Head of caudate nucleus (tissue), 42 donors: ENCODE measurements around the gene SEMA4D.
A peak's percentile ranks its signal among the peaks of the same experiment; 100 is the strongest.

ENCODE experiments used
- DNase-seq, 42 donors: peaks; one replicate each; pipeline versions ENCODE4 v3.0.0 to v3.0.0-alpha.2; 2020 to 2021; ENCODE audit warnings: mixed read lengths in 7 of 42
- intact Hi-C: fragments of 100-400 bp; cut with DNase I; formaldehyde crosslinking; loops from one replicate; pipeline ENCODE4 v1.15.0; 2022

The SEMA4D gene, protein sequence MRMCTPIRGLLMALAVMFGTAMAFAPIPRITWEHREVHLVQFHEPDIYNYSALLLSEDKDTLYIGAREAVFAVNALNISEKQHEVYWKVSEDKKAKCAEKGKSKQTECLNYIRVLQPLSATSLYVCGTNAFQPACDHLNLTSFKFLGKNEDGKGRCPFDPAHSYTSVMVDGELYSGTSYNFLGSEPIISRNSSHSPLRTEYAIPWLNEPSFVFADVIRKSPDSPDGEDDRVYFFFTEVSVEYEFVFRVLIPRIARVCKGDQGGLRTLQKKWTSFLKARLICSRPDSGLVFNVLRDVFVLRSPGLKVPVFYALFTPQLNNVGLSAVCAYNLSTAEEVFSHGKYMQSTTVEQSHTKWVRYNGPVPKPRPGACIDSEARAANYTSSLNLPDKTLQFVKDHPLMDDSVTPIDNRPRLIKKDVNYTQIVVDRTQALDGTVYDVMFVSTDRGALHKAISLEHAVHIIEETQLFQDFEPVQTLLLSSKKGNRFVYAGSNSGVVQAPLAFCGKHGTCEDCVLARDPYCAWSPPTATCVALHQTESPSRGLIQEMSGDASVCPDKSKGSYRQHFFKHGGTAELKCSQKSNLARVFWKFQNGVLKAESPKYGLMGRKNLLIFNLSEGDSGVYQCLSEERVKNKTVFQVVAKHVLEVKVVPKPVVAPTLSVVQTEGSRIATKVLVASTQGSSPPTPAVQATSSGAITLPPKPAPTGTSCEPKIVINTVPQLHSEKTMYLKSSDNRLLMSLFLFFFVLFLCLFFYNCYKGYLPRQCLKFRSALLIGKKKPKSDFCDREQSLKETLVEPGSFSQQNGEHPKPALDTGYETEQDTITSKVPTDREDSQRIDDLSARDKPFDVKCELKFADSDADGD

DNA sequence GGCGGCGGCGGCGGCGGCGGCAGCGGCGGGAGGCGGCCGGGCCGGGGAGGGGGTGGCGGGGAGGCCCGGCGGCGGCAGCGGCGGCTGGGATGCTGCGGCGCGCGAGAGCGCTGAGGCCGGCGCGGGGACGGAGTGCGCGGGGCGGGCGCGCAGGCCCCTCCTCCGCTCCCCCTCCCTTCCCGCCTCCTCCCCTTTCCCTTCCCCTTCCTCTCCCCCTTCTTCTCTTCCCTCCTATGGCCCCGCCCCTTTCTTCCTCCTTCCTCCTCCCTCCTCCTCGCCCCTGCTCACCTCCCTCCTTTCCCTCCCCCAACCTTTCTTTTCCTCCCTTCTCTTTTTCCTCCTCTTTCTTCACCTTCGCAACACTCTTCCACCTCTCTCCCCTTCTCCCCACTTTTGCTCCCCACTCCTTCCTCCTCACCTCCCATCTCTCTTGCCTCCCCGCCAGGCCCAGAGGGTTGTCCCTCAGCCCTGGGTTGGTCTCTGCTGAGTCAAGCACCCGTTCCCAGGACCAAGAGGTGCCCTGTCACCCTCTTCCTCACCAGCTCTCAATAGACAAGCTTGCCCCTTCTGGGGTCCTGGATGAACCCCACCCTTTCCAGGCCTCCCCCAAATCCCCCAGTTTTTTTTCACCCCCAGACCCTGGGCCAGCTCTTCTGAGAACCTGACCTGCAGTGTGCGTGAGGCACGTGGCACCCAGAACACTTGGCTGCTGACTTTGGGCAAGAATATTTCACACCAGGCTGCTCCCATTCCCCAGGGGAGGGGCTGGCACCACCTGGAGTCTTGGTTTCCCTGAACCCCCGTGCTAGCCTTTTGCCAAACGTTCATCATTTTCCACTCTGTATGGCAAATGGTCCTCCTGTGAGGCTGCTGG lies at the start of gene SEMA4D:
TSS of gene SEMA4D (minus strand) at position 136 of the 874 bp plus-strand sequence. CDS start 92,657 bp downstream, outside the sequence.
- intact Hi-C loops, result loop anchor here (10.0 kb wide), 1 partner anchor 47 kb away; no protein-coding TSS in a partner anchor
- peak; percentile 56 to 95 (median 84) for DNase-seq

DNA sequence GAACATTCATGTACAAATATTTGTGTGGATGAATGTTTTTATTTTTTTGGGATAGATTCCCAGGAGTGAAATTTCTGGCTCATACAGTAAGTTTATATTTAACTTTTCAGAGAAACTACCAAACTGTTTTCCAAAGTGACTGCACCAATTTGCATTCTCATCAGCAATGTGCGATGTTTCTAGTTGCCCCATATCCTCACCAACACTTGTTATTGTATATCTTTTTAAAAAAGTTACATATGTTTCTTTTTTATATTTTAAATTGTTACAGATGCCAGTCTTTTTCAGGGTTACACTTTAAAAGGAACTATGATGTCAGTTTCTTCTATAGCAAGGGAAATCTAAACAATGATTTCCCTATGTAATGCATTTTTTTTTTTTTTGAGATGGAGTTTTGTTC lies 49.1 kb upstream of the SEMA4D start:
- intact Hi-C loops, result loop anchor here (10.0 kb wide), 1 partner anchor 52 kb away; the partner anchor contains the start of gene SEMA4D
- DNase-seq, result no peak

DNA sequence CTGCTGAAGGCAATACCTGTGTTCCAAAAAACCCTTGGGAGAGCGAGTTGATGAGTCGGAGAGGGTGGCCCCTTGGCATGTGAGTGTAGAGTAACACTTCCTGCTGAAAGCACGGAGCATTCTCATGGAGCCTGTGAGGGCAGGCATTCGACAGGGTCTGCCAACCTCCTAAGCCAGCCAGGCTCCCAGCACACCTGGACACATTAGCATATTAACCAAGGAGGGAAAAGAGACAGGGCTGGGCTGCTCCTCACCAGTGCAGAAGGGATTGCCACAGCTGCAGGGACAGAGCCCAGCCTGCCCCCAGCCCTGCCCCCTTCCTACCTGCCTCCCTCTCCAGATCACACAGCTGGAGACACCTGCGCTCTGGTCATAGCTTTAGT lies 46.4 kb upstream of the SEMA4D start:
- peak in 2 of 42 donors; percentile 27 to 31 for DNase-seq
- intact Hi-C loops, result loop anchor here (10.0 kb wide), 1 partner anchor 49 kb away; the partner anchor contains the start of gene SEMA4D

DNA sequence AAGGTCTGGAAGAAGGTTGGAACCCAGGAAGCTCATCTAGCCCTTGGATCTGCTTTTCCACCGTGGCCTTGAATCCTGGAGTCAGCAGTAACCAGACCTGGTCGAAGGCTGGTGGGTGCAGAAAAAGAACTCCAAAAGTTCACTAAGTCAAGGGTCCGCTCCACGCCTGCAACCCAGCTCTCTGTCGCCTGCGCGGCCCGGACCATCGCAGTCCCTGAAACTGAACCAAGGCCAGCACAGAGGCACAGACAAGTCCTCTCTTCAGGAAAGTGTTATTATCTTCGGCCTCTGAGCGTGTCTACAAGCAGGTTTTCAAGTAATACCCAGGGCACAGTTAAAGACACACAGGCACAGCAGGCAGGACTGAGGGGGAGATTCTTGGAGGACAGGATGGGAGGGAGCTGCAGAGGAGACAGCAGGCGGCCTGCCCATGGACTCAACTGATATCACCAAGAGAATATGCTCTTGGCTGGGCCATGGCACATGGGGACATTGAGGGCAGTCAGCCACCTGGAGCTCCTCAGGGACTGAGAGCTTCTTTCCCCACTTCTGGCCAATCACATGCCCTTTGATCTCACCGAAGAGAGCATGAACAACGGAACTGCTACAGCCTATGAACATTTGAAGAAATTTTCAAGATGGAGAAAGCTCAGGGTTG lies 45.8 kb upstream of the SEMA4D start:
- intact Hi-C loops, result loop anchor here (10.0 kb wide), 1 partner anchor 49 kb away; the partner anchor contains the start of gene SEMA4D
- DNase-seq, result peak in 1 of 42 donors; percentile 36

DNA sequence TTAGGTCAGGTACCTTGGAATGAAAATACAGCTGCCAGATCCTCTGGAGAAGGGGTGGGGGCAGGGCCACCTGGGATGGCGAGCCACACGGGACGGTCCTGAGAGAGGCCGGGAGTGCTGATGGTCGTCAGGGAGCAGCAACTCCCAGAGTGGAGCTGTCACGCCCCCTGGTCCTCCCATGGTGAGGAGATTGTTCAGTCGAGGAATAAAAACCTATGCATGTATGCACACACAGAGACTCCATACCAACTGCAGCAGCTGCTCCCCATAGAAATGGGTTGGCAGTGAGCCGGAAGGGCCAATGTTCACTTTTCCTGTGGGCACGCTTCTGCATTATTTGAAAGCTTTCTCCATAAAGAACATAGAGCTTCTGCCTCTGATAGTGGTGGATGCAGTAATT lies 45.2 kb upstream of the SEMA4D start:
- intact Hi-C loops, result loop anchor here (10.0 kb wide), 1 partner anchor 48 kb away; the partner anchor contains the start of gene SEMA4D
- peak in 3 of 42 donors; percentile 30 to 60 (median 47) for DNase-seq

DNA sequence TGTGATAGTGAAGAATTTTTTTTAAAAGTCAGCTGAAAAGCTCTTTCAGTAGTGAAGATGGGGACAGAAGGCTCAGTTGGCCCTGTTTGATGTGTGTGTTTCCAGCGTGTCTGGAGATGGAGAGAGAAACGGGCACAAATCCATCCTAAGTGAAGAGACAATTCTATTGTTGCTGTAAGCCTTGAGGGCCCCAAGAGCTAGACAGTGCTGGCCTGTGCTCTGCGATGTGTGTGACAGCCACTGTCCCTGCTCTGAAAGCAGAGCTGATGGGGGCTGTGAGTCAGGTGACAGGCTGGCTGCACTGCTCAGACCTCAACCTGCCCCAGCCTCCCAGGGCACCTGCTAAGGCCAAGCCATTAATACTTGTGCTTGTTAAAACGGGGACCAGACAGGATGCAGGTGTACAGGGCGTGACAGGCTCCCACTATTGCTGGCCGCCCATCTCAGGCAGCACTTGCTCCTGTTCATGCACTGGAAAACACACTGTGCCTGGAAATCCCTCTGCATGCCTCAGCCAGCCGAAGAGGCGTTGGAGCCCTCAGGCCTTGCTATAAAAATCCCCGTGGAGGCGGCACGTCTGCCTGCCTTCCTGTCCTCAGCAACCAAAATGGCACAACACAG lies 44.6 kb upstream of the SEMA4D start:
- DNase-seq, result peak; percentile 49 to 90 (median 78)
- intact Hi-C loops, result loop anchor here (10.0 kb wide), 1 partner anchor 48 kb away; the partner anchor contains the start of gene SEMA4D

DNA sequence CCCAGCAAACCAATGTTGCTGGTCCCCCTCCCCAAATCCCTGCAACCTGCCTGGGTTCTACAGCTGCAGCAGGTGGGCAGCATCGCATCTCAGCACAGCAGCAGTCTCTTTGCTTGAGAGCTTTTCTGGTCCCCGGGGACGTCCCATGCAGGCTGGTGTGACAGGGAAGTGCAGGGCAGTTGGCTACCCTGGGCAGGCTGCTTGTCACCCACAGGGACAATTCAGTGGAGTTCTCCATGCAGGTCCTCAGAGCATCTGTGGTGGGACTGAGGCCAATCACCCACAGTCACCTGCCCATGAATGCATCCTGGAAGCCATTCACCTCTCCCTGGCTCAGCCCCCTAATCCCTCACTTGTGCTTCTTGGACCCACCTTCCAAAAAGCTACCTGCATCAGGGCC lies 43.9 kb upstream of the SEMA4D start:
- peak in 4 of 42 donors; percentile 23 to 55 (median 43) for DNase-seq
- intact Hi-C loops, result loop anchor here (10.0 kb wide), 1 partner anchor 47 kb away; the partner anchor contains the start of gene SEMA4D

DNA sequence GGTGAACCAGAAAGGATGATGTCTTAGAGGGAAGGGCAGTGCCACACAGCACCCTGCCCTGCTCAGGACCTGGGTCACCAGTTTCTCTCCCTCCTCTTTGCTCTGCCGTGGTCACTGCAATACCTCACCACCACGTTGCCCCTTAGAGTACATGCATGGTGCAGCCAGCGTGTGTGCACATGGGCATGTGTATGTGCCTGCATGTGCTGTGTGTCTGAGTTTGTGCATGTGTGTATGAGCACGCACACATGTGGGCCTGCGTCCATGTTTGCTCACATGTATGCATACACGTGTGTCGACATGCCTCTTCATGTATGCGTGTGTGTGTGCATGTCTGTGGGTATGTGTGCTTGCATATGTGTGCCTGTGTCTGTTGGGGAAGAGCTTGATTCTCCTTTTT lies 41.5 kb upstream of the SEMA4D start:
- DNase-seq, result no peak
- intact Hi-C loops, result no loop called here

DNA sequence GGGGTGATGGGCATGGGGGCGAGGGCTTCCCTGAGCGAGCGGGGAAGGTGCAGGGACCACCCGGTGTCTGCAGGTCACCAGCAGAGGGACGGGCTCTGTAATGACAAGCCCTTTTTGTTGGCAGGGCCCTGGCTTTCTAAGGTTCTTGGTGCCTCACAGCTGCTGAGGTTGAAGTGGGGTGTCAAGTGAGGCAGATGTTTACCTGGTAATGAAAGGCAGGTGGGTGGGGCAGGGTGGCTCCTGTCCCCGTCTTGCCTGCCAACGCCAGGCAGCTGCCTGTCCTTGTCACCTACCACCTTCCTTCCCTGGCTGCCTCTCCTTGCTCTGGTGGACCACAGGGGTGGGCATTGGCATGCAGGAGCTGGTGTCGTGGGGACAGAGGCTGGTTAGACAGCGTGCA lies 41.0 kb upstream of the SEMA4D start:
- intact Hi-C loops, result no loop called here
- no peak for DNase-seq

DNA sequence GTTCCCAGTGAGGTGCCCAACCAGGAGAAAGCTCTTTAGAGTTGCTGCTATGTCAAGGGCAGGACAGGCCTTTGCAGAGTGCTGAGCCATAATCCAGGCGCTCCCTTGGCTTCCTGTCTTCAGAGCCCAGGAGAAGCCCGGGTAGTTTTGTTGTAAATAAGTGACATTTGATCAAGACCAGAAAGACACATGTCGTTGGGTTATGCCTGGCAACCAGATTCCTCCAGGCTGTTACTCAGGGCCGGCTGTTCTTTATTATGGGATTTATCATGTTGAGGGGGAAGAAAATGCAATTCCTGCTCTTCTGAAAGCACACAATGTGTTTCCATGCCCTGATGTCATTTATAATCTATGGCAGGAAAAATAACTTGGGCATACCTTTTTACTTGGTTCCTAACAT lies 39.3 kb upstream of the SEMA4D start:
- intact Hi-C loops, result no loop called here
- no peak for DNase-seq

DNA sequence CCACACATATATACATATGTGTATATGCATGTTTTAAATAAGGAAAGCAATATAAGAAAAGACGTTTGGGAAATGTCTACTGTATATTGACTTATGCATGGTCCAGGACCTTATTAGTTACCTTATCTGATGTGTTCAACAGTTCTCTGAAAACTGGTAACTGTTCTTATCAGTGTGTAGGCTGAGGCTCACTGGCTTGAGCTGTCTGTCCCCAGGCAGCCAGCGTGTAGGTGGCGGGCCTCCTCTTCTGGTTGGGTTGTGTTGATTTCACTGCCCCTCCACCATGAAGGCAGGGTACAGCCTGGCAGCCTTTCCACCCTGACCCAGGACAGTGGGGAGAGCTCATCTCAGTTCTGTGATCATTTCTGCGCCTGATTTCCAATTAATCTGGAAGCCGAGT lies 38.7 kb upstream of the SEMA4D start:
- intact Hi-C loops, result no loop called here
- no peak for DNase-seq

DNA sequence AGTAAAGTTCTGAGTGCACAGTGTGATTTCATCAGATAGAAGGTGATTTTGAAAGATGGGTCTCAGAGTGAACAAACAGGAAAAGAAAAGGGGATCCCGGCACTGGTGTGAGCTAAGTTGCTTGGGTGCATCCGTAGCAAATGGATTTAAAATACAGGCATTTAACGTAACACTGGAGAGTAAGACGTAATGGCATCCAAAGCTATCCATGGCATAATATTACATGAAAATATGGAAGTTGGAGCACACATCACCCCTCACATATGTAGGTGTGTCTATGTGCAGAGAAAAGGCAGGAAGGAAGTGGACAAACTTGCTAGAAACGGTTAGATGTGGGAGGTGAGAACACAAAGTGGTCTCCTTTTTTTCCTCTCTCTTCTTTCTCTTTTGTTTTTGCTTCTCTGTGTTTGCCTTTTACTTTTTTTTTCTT lies 38.2 kb upstream of the SEMA4D start:
- intact Hi-C loops, result no loop called here
- DNase-seq, result no peak

DNA sequence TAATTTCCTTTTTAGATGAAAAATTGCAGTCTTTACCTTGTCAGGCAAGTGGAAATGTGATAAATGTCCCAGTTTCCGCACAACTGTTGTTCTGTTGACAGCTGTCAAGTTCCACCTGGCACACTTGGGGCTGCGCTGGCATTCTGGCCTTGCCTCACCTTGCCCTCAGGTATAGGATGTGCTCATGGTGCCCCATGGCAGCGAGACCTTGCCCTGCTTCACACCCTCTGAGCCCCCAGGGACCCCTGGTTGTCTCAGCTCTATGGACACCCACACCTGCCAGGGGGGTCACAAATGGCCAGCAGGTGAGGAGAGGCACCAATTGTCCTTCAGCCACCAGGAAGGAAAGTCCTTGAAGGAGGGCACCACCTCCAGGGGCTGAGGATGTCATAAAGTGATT lies 37.5 kb upstream of the SEMA4D start:
- no peak for DNase-seq
- intact Hi-C loops, result no loop called here

DNA sequence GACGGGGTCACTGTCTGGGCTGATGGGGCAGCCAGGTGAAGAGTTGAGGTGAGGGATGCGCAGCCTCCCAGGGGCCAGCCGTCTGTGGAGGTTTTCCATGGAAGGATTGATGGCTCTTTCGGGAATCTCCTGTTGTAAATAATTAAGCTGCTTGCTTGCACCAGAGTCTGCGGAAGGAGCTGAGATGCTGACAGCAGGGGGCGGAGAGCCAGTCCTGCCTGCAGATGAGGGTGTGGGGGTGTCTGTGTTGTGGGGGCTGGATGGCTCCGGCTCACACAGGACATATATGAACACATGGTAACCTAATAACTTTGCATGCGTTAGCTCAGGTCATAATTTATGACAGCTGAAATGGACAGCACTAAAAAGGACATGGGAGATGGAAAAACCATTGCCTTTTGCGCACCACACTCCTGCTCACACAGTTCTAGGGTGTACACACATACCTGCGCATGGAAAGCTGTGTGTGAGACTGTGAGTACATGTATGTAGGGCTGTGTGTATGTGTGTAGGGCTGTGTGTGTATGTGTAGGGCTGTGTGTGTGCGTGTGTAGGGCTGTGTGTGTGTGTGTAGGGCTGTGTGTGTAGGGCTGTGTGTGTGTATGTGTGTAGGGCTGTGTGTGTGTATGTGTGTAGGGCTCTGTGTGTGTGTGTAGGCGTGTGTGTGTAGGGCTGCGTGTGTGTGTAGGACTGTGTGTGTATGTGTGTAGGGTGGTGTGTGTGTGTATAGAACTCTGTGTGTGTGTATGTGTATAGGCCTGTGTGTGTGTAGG lies 36.8 kb upstream of the SEMA4D start:
- DNase-seq, result peak in 23 of 42 donors; percentile 22 to 79 (median 53)
- intact Hi-C loops, result loop anchor here (5.0 kb wide), 1 partner anchor 112 kb away; no protein-coding TSS in a partner anchor

DNA sequence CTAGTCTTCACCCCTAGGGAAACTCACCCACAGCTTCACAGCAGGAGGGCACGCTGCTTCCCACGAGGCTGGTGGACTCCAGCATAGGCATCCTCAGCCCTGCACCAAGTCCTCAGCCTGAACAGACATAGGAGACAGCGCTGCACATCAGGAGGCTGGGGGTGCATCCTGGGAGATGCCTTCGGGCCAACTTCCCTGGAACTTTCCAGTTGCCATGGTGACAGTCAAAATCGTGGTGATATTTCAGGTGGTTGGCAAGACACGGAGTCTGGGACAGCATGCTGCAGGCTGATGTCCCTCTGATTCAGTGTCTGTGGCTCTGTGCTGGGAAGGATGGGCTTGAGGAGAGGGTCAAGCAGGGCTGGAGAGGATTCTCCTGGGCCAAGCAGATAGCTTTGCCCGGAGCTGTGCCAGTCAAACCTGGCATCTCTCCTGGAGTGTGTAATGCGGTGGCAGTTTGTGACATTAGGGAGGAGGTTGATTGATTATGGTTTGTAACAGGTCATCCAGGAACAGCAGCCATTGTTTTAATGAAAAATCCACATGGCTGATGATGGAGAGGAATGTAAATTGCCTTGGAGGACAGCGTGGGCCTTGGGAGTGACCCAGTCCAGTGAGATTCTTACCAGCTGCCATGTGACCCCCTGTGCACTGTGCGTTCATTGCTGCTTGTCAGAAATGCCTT lies 35.6 kb upstream of the SEMA4D start:
- DNase-seq, result peak in 39 of 42 donors; percentile 31 to 82 (median 58)
- intact Hi-C loops, result loop anchor here (5.0 kb wide), 1 partner anchor 111 kb away; no protein-coding TSS in a partner anchor

DNA sequence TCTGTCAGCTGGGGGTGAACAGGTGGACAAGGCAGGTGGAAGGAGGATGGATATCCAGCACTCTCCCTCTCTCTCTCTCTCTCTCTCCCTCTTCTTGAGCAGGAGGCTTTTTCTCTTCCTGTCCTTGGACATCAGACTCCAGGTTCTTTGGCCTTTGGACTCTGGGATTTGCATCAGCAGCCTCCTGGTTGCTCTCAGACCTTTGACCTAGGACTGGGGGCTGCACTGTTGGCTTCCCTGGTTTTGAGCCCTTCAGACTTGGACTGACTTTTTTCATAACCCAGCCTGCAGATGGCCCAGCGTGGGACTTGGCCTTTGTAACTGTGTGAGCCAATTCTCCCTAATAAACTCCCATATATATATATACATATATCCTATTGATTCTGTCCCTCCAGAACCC lies 35.0 kb upstream of the SEMA4D start:
- DNase-seq, result no peak
- intact Hi-C loops, result loop anchor here (5.0 kb wide), 1 partner anchor 111 kb away; no protein-coding TSS in a partner anchor
